Heart left ventricle (tissue), 16 donors: Measurements from ENCODE around the gene PCIF1. TPM values are rescaled to one million over a fixed set of nuclear protein-coding genes. Genes with fewer than 3 reads are reported as not detected.

Experiments used
- ATAC-seq, 4 donors: fragments of 200-7000 bp; cut with Tn5 transposase; one replicate each; pipeline ENCODE4 v1.9.1; 2020 to 2022; ENCODE audit warnings: moderate library complexity in 4 of 4, mild to moderate bottlenecking in 3 of 4, moderate number of reproducible peaks in 1 of 4
- DNase-seq, 5 donors: peaks; one replicate each; pipeline ENCODE4 v3.0.0-alpha.2; 2020
- H3K27ac ChIP-seq, 12 donors: fragments of 200-600 bp; sonication (generic) in 4 of 12; one replicate each; pipeline versions ENCODE4 v1.5.0 to v1.8.0; 2016 to 2022; ENCODE audit warnings: mild to moderate bottlenecking in 2 of 12
- H3K27me3 ChIP-seq, 9 donors: fragments of 200-600 bp; sonication (generic) in 2 of 9; one replicate each; pipeline versions ENCODE4 v1.5.1 to v1.8.0; 2016 to 2022; ENCODE audit warnings: mild to moderate bottlenecking in 3 of 9
- H3K36me3 ChIP-seq, 9 donors: fragments of 200-600 bp; sonication (generic) in 2 of 9; one replicate each; pipeline versions ENCODE4 v1.5.0 to v1.8.0; 2018 to 2022; ENCODE audit warnings: mild to moderate bottlenecking in 2 of 9
- H3K4me1 ChIP-seq, 12 donors: fragments of 200-600 bp; sonication (generic) in 4 of 12; one replicate each; pipeline versions ENCODE4 v1.5.0 to v1.8.0; 2016 to 2022; ENCODE audit warnings: mild to moderate bottlenecking in 3 of 12
- H3K4me3 ChIP-seq, 12 donors: fragments of 200-600 bp; sonication (generic) in 4 of 12; one replicate each; pipeline versions ENCODE4 v1.5.0 to v1.8.0; 2017 to 2022; ENCODE audit warnings: mild to moderate bottlenecking in 9 of 12, moderate library complexity in 4 of 12
- H3K9me3 ChIP-seq, 12 donors: fragments of 200-600 bp; sonication (generic) in 4 of 12; one replicate each; pipeline versions ENCODE4 v1.5.0 to v1.8.0; 2016 to 2022; ENCODE audit warnings: mild to moderate bottlenecking in 1 of 12
- CTCF ChIP-seq, 12 donors: fragments of 200-600 bp; sonication (generic) in 4 of 12; IDR thresholded peaks; one replicate each; pipeline versions ENCODE4 v1.5.0 to v1.8.0; 2018 to 2022; ENCODE audit warnings: antibody characterized with exemption in 12 of 12, mild to moderate bottlenecking in 5 of 12
- POLR2A ChIP-seq, 2 donors: fragments of 450-650 bp; IDR thresholded peaks; one replicate each; pipeline ENCODE4 v1.6.1; 2017; ENCODE audit warnings: antibody characterized with exemption in 2 of 2, mild to moderate bottlenecking in 2 of 2, moderate library complexity in 2 of 2
- WGBS, 4 donors: extraction: QIAGEN DNeasy Blood & Tissue Kit in 2 of 4; methylation state at CpG; one replicate each; pipeline versions ENCODE4 v1.1.5 to v1.1.7; 2013 to 2018; 5-methylcytosine and 5-hydroxymethylcytosine counted together
- intact Hi-C, 10 donors: fragments of 100-400 bp; cut with DNase I; formaldehyde crosslinking; loops; one replicate each; pipeline versions ENCODE4 v1.11.1 to v1.14.2; 2022
- polyA plus RNA-seq, 2 donors: library from polyadenylated mRNA; stranded (reverse); fragments of 200-250 nt; gene quantifications; one replicate each; pipeline ENCODE4 v1.2.3, GENCODE V29; 2013
- total RNA-seq, 9 donors: library from RNA; depleted of rRNA in 2 of 9; stranded (reverse); fragments of >200 nt in 2 of 9; fragmentation: NEBNext Ultra II Directional in 3 of 9; extraction: Animal tissue kit (Norgen Biotek cat#: 25700) in 3 of 9; gene quantifications; one replicate each; pipeline versions ENCODE4 v1.1.0 to v1.2.4, GENCODE V29; 2016 to 2023
- donor health status: ischemic (EF 13 %, LVEDD 7.1; RV severe dilation, severe dysfunction).
- donor health status: healthy with polysubstance abuse.
- donor health status: DM: no; HTN: yes; CAD: no.
- donor health status: DM: no; HTN: no; CAD: no.
- donor health status: ischemic (EF 25% LVEDD 6.9; RV normal size, moderate dysfunction).
- donor health status: ischemic (EF 25% LVEDD 5.7; RV mildly dilated, moderate dysfunction).
- donor health status: healthy.
- donor health status: DM: yes; HTN: yes; CAD: no.
- donor health status: ischemic (EF 35%, LVEDD 5.7; RV mildly dilated, moderate dysfunction).
- donor health status: nonischemic (EF 11% LVEDD 7.7; RV severe dilation, severe dysfunction).
- donor health status: DM: yes; HTN: yes; CAD: no.
- donor health status: PGD.
- donor health status: ischemic (EF 29% LVEDD 5.4; RV normal size, mild dysfunction).
- donor health status: nonischemic (EF 23%, LVEDD 6.1; RV moderate dilation, normal function).

The PCIF1 gene
- total and polyA plus RNA-seq, 11 donors = 17.5 to 40.2 (median 28.2) TPM

- Histone ChIP-seq H3K27ac (peak overlapping the region; percentile 79 to 100 (median 100)), H3K4me1 (peaks cover 0 to 28% (median 20%) of the 10 kb centered on the region in 12 donors), H3K27me3 (no peaks in the 10 kb centered on the region), H3K9me3 (no peaks in the 10 kb centered on the region), H3K4me3 (peak overlapping the region; percentile 32 to 100 (median 99)), H3K36me3 (peaks cover 0 to 43% (median 35%) of the 10 kb centered on the region in 9 donors)
- intact Hi-C loops = loop anchor here in 7 of 10 donors (1.0 to 10.0 kb wide), 8 partner anchors 25 to 101 kb away; partner anchors contain the start of genes CTSA (in 3 of the 7), NEURL2 (in 3 of the 7), SNX21 (in 2 of the 7) and ACOT8 (in 1 of the 7)
- TF ChIP-seq CTCF (IDR thresholded peaks at IDR 0.05) (no peak), POLR2A (IDR thresholded peaks at IDR 0.05) (no peak)
- peak; percentile 4 to 39 (median 24) for ATAC-seq
- DNase-seq = no peak
- 4 to 6% (median 6%) methylated on average over 21 of the region's 21 CpGs for WGBS, 4 donors
Measured at GRCh38 chr20:45935416-45936046, 1.0 kb downstream of the PCIF1 start.

- intact Hi-C loops = loop anchor here in 3 of 10 donors (5.0 to 10.0 kb wide), 2 partner anchors 50 to 103 kb away; partner anchors contain the start of genes SNX21 (in 2 of the 3) and SPATA25 (in 1 of the 3)
- 59 to 73% (median 63%) methylated on average over 2 of the region's 2 CpGs for WGBS, 4 donors
- Histone ChIP-seq H3K27me3 (no peaks in the 10 kb centered on the region), H3K4me1 (peaks cover 0 to 28% (median 20%) of the 10 kb centered on the region in 12 donors), H3K4me3 (no peak overlapping the region), H3K27ac (no peak overlapping the region), H3K36me3 (peaks cover under 1 to 63% (median 57%) of the 10 kb centered on the region in 9 donors), H3K9me3 (no peaks in the 10 kb centered on the region)
- TF ChIP-seq POLR2A (IDR thresholded peaks at IDR 0.05) (no peak), CTCF (IDR thresholded peaks at IDR 0.05) (no peak)
- DNase-seq (no peak), ATAC-seq (no peak)
Measured at GRCh38 chr20:45937765-45938164, 3.3 kb downstream of the PCIF1 start.

GRCh38 chr20:45938727-45939438, 4.4 kb downstream of the PCIF1 start:
- intact Hi-C loops = loop anchor here in 3 of 10 donors (5.0 to 10.0 kb wide), 2 partner anchors 52 to 104 kb away; partner anchors contain the start of genes SNX21 (in 2 of the 3) and SPATA25 (in 1 of the 3)
- no peak overlapping the region for H3K27ac ChIP-seq
- 86 to 94% (median 89%) methylated on average over 9 to 13 of the region's 13 CpGs for WGBS, 4 donors

More at GRCh38 chr20:45938727-45939438, 4.4 kb downstream of the PCIF1 start:
- no peak overlapping the region for H3K4me3 ChIP-seq
- ATAC-seq = no peak
- H3K4me1 ChIP-seq = peaks cover 0 to 21% (median 11%) of the 10 kb centered on the region in 12 donors
- no peak for TF ChIP-seq POLR2A (IDR thresholded peaks at IDR 0.05)
- TF ChIP-seq CTCF (IDR thresholded peaks at IDR 0.05) = no peak
- no peaks in the 10 kb centered on the region for H3K27me3 ChIP-seq
- no peaks in the 10 kb centered on the region for H3K9me3 ChIP-seq
- DNase-seq = no peak
- peaks cover 2 to 71% (median 68%) of the 10 kb centered on the region in 9 donors for H3K36me3 ChIP-seq
